ENCODE results near the gene ARHGEF3.

GRCh38 chr3:56818156-56818985 lies 16.6 kb upstream of the ARHGEF3 start:
- TF ChIP-seq CTCF (IDR thresholded peaks at IDR 0.05; ENCODE audit: low read depth, low read length, poor library complexity, severe bottlenecking) (no peak), EZH2phosphoT487 (IDR thresholded peaks at IDR 0.05; ENCODE audit: borderline replicate concordance, low read length) (no peak)
